IMR-90 (cell line): ENCODE data around the gene MORN5. TPM values are rescaled to one million over a fixed set of nuclear protein-coding genes. Genes with fewer than 3 reads are reported as not detected.
A peak's percentile ranks its signal among the peaks of the same experiment; 100 is the strongest.

Source experiments
- ATAC-seq: fragments of 200-7000 bp; cut with Tn5 transposase; 2 replicates; pipeline ENCODE4 v1.9.1; 2020; ENCODE audit warnings: low read depth, mild to moderate bottlenecking, moderate library complexity
- BruUV-seq: library from RNA; stranded (reverse); fragments of 400-500 nt; replicated peaks from 2 replicates; lab custom pipeline; 2021; lab: Mats Ljungman, UMichigan
- CTCF ChIA-PET: fragments of 300-600 bp; formaldehyde crosslinking; extraction: SDS; loops from one replicate; lab custom pipeline; 2021; ENCODE audit warnings: antibody characterized with exemption; lab: Yijun Ruan, JAX
- POLR2A ChIA-PET: fragments of 300-600 bp; sonication (Branson Sonifier 250); formaldehyde crosslinking; loops from one replicate; lab custom pipeline; 2022; ENCODE audit warnings: antibody characterized with exemption; ENCODE audit not compliant: unreplicated experiment; lab: Charles Lee
- DNase-seq: peaks from one replicate; pipeline ENCODE4 v3.0.0; 2013
- H2AFZ ChIP-seq: replicated peaks from 2 replicates; pipeline ENCODE3; 2013; ENCODE audit warnings: low read length, mild to moderate bottlenecking; ENCODE audit not compliant: poor library complexity
- H2AK5ac ChIP-seq: 2 replicates; pipeline ENCODE4 v1.6.1; 2013; ENCODE audit warnings: low read depth, low read length, inconsistent platforms
- H2AK9ac ChIP-seq: replicated peaks from 2 replicates; pipeline ENCODE3; 2013; ENCODE audit warnings: mild to moderate bottlenecking, low read depth, low read length, moderate library complexity; ENCODE audit not compliant: poor library complexity
- H2BK120ac ChIP-seq: 2 replicates; pipeline ENCODE4 v1.6.1; 2013; ENCODE audit warnings: low read depth, low read length, inconsistent platforms
- H2BK15ac ChIP-seq: 3 replicates; pipeline ENCODE4 v1.6.1; 2013; ENCODE audit warnings: low read depth, low read length, inconsistent platforms
- H2BK20ac ChIP-seq: 2 replicates; pipeline ENCODE4 v1.6.1; 2013; ENCODE audit warnings: low read depth, mild to moderate bottlenecking, inconsistent platforms, low read length, moderate library complexity
- H2BK5ac ChIP-seq: 2 replicates; pipeline ENCODE4 v1.6.1; 2013; ENCODE audit warnings: mild to moderate bottlenecking, low read depth, low read length, inconsistent platforms; ENCODE audit not compliant: poor library complexity, severe bottlenecking
- H3K14ac ChIP-seq: replicated peaks from 2 replicates; pipeline ENCODE4 v1.6.1; 2013; ENCODE audit warnings: low read depth, low read length, inconsistent platforms
- H3K18ac ChIP-seq: 2 replicates; pipeline ENCODE4 v1.6.1; 2013; ENCODE audit warnings: low read depth, low read length, control low read depth
- H3K23ac ChIP-seq: 2 replicates; pipeline ENCODE4 v1.6.1; 2013; ENCODE audit warnings: low read depth, low read length, inconsistent platforms
- H3K27ac ChIP-seq: 2 replicates; pipeline ENCODE4 v1.5.1; 2013; ENCODE audit warnings: mild to moderate bottlenecking, control low read depth, low read length; ENCODE audit not compliant: insufficient read depth
- H3K27me3 ChIP-seq: 2 replicates; pipeline ENCODE4 v1.6.1; 2013; ENCODE audit warnings: low read length; ENCODE audit not compliant: control insufficient read depth, insufficient read depth
- H3K36me3 ChIP-seq: 2 replicates; pipeline ENCODE4 v1.6.1; 2013; ENCODE audit warnings: low read length, mixed read lengths; ENCODE audit not compliant: control insufficient read depth, insufficient read depth
- H3K4ac ChIP-seq: 2 replicates; pipeline ENCODE4 v1.6.1; 2013; ENCODE audit warnings: low read depth, low read length, inconsistent platforms
- H3K4me1 ChIP-seq: 2 replicates; pipeline ENCODE4 v1.6.1; 2013; ENCODE audit warnings: low read length, mixed read lengths; ENCODE audit not compliant: control insufficient read depth, insufficient read depth
- H3K4me2 ChIP-seq: 2 replicates; pipeline ENCODE4 v1.6.1; 2013; ENCODE audit warnings: low read depth, mild to moderate bottlenecking, control low read depth, low read length, moderate library complexity
- H3K4me3 ChIP-seq: 2 replicates; pipeline ENCODE4 v1.5.1; 2013; ENCODE audit warnings: low read depth, mild to moderate bottlenecking, control low read depth, low read length, moderate library complexity; ENCODE audit not compliant: insufficient read depth
- H3K56ac ChIP-seq: 2 replicates; pipeline ENCODE4 v1.6.1; 2013; ENCODE audit warnings: low read length, inconsistent platforms; ENCODE audit not compliant: insufficient read depth; ENCODE audit errors: extremely low read depth
- H3K79me1 ChIP-seq, 2 experiments: 2 replicates each; pipeline ENCODE4 v1.6.1; 2013; ENCODE audit warnings: low read length in 2 of 2, inconsistent platforms in 1 of 2, low read depth in 1 of 2
- H3K9ac ChIP-seq: 2 replicates; pipeline ENCODE4 v1.6.1; 2013; ENCODE audit warnings: low read depth, low read length, control low read depth
- H3K9me1 ChIP-seq: 2 replicates; pipeline ENCODE4 v1.6.1; 2013; ENCODE audit warnings: low read length, inconsistent platforms; ENCODE audit not compliant: insufficient read depth
- H3K9me3 ChIP-seq: 2 replicates; pipeline ENCODE4 v1.6.1; 2013; ENCODE audit warnings: low read length; ENCODE audit not compliant: control insufficient read depth, insufficient read depth
- H4K20me1 ChIP-seq: 2 replicates; pipeline ENCODE4 v1.6.1; 2013; ENCODE audit warnings: low read length, inconsistent platforms; ENCODE audit not compliant: insufficient read depth
- H4K5ac ChIP-seq: 2 replicates; pipeline ENCODE4 v1.6.1; 2013; ENCODE audit warnings: mild to moderate bottlenecking, low read depth, low read length, control low read depth
- H4K8ac ChIP-seq, 2 experiments: 2 replicates each; pipeline ENCODE4 v1.6.1; 2013; ENCODE audit warnings: low read depth in 2 of 2, low read length in 2 of 2, control low read depth in 1 of 2, inconsistent platforms in 1 of 2
- H4K91ac ChIP-seq: 2 replicates; pipeline ENCODE4 v1.6.1; 2013; ENCODE audit warnings: low read depth, low read length, inconsistent platforms; ENCODE audit not compliant: insufficient read depth
- BHLHE40 ChIP-seq: fragments of 150-350 bp; IDR thresholded peaks from 2 replicates; pipeline ENCODE4 v1.6.1; 2016; ENCODE audit warnings: mild to moderate bottlenecking, low read depth, low read length
- CEBPB ChIP-seq: IDR thresholded peaks from 2 replicates; pipeline ENCODE4 v1.6.1; 2012; ENCODE audit warnings: low read depth, low read length, improper control_type of control experiment
- CTCF ChIP-seq: conservative IDR thresholded peaks from 2 replicates; pipeline ENCODE4 v1.5.1; 2012; ENCODE audit warnings: mild to moderate bottlenecking, low read depth, low read length, improper control_type of control experiment
- FOS ChIP-seq: fragments of 150-350 bp; IDR thresholded peaks from 2 replicates; pipeline ENCODE4 v1.6.1; 2016; ENCODE audit warnings: low read depth, low read length
- MAZ ChIP-seq: IDR thresholded peaks from 2 replicates; pipeline ENCODE4 v1.6.1; 2012; ENCODE audit warnings: low read depth, mild to moderate bottlenecking, low read length, improper control_type of control experiment, moderate library complexity, borderline replicate concordance
- MXI1 ChIP-seq: IDR thresholded peaks from 2 replicates; pipeline ENCODE4 v1.6.1; 2012; ENCODE audit warnings: low read depth, mild to moderate bottlenecking, low read length, moderate library complexity, borderline replicate concordance
- RAD21 ChIP-seq: IDR thresholded peaks from 2 replicates; pipeline ENCODE4 v1.6.1; 2012; ENCODE audit warnings: low read length, improper control_type of control experiment
- RCOR1 ChIP-seq: IDR thresholded peaks from 2 replicates; pipeline ENCODE4 v1.6.1; 2012; ENCODE audit warnings: mild to moderate bottlenecking, low read length, improper control_type of control experiment; ENCODE audit not compliant: insufficient replicate concordance
- RFX5 ChIP-seq: IDR thresholded peaks from 2 replicates; pipeline ENCODE4 v1.8.0; 2012; ENCODE audit warnings: low read depth, mild to moderate bottlenecking, low read length, moderate library complexity
- SMC3 ChIP-seq: fragments of 150-350 bp; IDR thresholded peaks from 2 replicates; pipeline ENCODE4 v1.6.1; 2016; ENCODE audit warnings: low read depth, mild to moderate bottlenecking, antibody characterized with exemption, low read length, moderate library complexity
- WGBS, 2 experiments: methylation state at CpG; one replicate each; pipeline versions ENCODE4 v1.1.5 to v1.1.7; 2013; ENCODE audit warnings: missing lambda C conversion rate in 2 of 2; ENCODE audit not compliant: insufficient read length in 1 of 2; ENCODE audit errors: extremely low coverage in 2 of 2; 5-methylcytosine and 5-hydroxymethylcytosine counted together
- dilution Hi-C: fragments of 300-500 bp; cut with HindIII; formaldehyde crosslinking; loops from one replicate; pipeline ENCODE4 v1.14.3; 2018; ENCODE audit warnings: low sequenced_read_pairs; ENCODE audit not compliant: unreplicated experiment
- in situ Hi-C: fragments of 300-500 bp; cut with MboI; formaldehyde crosslinking; loops from 3 replicates; pipeline ENCODE4 v1.14.3; 2019; ENCODE audit warnings: low sequenced_read_pairs, inconsistent platforms, mixed read lengths
- intact Hi-C: fragments of 100-400 bp; cut with micrococcal nuclease; formaldehyde crosslinking; loops from 2 replicates; pipeline ENCODE4 v1.10.0; 2022
- polyA plus RNA-seq, 3 experiments: library from polyadenylated mRNA; depleted of rRNA; stranded (reverse); fragments of >200 nt; gene quantifications; 2 replicates each; pipeline ENCODE4 v1.2.3, GENCODE V29; 2012; ENCODE audit warnings: low replicate concordance in 1 of 3
- total RNA-seq: library from RNA; depleted of rRNA; stranded (reverse); fragments of >200 nt; gene quantifications from 2 replicates; pipeline ENCODE4 v1.2.3, GENCODE V29; 2012

MORN5 gene
- total and polyA plus RNA-seq, 2 of the 4 experiments (the other 2 are of a cell fraction) = not detected

- no peak for TF ChIP-seq FOS
These were observed 66.5 kb downstream of the MORN5 start (continued) for GRCh38 chr9:122226142-122226757.

GRCh38 chr9:122226758-122227574 lies 67.3 kb downstream of the MORN5 start:
- ChIA-PET POLR2A (no interaction called here), CTCF (no interaction called here)
- Histone ChIP-seq H3K27me3 (peaks cover 94% of the 10 kb centered on the region), H3K14ac (no peak overlapping the region), H3K9ac (no peak overlapping the region), H4K8ac (no peak overlapping the region), H3K79me1 (no peaks in the 10 kb centered on the region), H3K4ac (no peak overlapping the region), H4K5ac (no peak overlapping the region), H2AK5ac (no peak overlapping the region), H2AK9ac (no peak overlapping the region), H3K36me3 (no peaks in the 10 kb centered on the region), H2BK120ac (no peak overlapping the region), H3K27ac (no peak overlapping the region), H4K91ac (no peak overlapping the region), H2BK5ac (no peak overlapping the region), H3K4me1 (no peaks in the 10 kb centered on the region; the same call in 1 of the 2 replicates), H4K20me1 (peaks cover 12% of the 10 kb centered on the region; the same call in 1 of the 2 replicates), H3K4me2 (no peak overlapping the region), H3K18ac (no peak overlapping the region), H2AFZ (peak overlapping the region; percentile 63), H3K4me3 (no peak overlapping the region), H2BK20ac (no peak overlapping the region), H2BK15ac (no peak overlapping the region), H3K56ac (no peak overlapping the region), H3K9me3 (peaks cover 2% of the 10 kb centered on the region; the same call in 1 of the 2 replicates), H3K9me1 (0 out of 2 replicates have a peak, but pooled peaks cover 4% of the 10 kb centered on the region), H3K23ac (0 out of 2 replicates have a peak overlapping the region, but pooled peaks have one; percentile 56)
- intact Hi-C loops = no loop called here
- dilution Hi-C loops = no loop called here
- in situ Hi-C loops = no loop called here
- no peak for TF ChIP-seq RFX5
- TF ChIP-seq FOS = no peak
- no peak for TF ChIP-seq CEBPB
- TF ChIP-seq BHLHE40 = no peak
- TF ChIP-seq SMC3 = no peak
- no peak for TF ChIP-seq RCOR1
- no peak for TF ChIP-seq MAZ
- TF ChIP-seq CTCF = no peak
- TF ChIP-seq RAD21 = no peak
- TF ChIP-seq MXI1 = no peak
- ATAC-seq = no peak
- no TSS peak for BruUV-seq
- WGBS, 2 experiments = 7% methylated on average over 16 of the region's 59 CpGs; no CpG with 5 or more reads in 1 of the 2 experiments
- no peak for DNase-seq
